AG04450 (cell line): Measurements from ENCODE around the gene XAB2. TPM values are rescaled to one million over a fixed set of nuclear protein-coding genes. Genes with fewer than 3 reads are reported as not detected.

Source experiments
- CTCF ChIA-PET: fragments of 300-600, 350-600 bp; formaldehyde crosslinking; extraction: SDS; loops from one replicate; lab custom pipeline; 2022; ENCODE audit warnings: antibody characterized with exemption, inconsistent platforms; lab: Charles Lee
- POLR2A ChIA-PET: fragments of 350-600 bp; formaldehyde crosslinking; extraction: SDS; loops from one replicate; lab custom pipeline; 2021; ENCODE audit warnings: antibody characterized with exemption, inconsistent platforms; lab: Yijun Ruan, JAX
- DNase-seq: peaks from one replicate; pipeline ENCODE4 v3.0.0-alpha.2; 2011; ENCODE audit warnings: low read depth, low spot score
- H3K27ac ChIP-seq: one replicate; pipeline ENCODE4 v1.5.1; 2012; ENCODE audit warnings: low read depth, low read length, control low read depth
- H3K27me3 ChIP-seq: one replicate; pipeline ENCODE4 v1.6.0; 2012; ENCODE audit warnings: low read length; ENCODE audit not compliant: control insufficient read depth, insufficient read depth
- H3K4me3 ChIP-seq: 2 replicates; pipeline ENCODE4 v1.5.1; 2011; ENCODE audit warnings: mild to moderate bottlenecking, low read depth, low read length, control low read depth
- H3K9me3 ChIP-seq: 2 replicates; pipeline ENCODE4 v1.5.1; 2012; ENCODE audit warnings: low read length; ENCODE audit not compliant: control insufficient read depth, insufficient read depth
- polyA minus RNA-seq: library from RNA; depleted of rRNA, polyadenylated mRNA; stranded (reverse); fragments of >200 nt; gene quantifications from 2 replicates; pipeline ENCODE4 v1.2.3, GENCODE V29; 2011; rRNA and poly(A)+ RNA removed
- polyA plus RNA-seq: library from polyadenylated mRNA; depleted of rRNA; stranded (reverse); fragments of >200 nt; gene quantifications from 2 replicates; pipeline ENCODE4 v1.2.3, GENCODE V29; 2011; rRNA removed
- TF ChIP-seq, protein P1 (sequence below): IDR thresholded peaks from 2 replicates; pipeline ENCODE4 v1.5.1; 2011; ENCODE audit warnings: low read depth, low read length, control low read depth, inconsistent platforms

XAB2 gene
- 16.3 and 21.8 TPM in 2 replicates for polyA plus RNA-seq
- polyA minus RNA-seq: 37.0 and 46.7 TPM in 2 replicates

DNA sequence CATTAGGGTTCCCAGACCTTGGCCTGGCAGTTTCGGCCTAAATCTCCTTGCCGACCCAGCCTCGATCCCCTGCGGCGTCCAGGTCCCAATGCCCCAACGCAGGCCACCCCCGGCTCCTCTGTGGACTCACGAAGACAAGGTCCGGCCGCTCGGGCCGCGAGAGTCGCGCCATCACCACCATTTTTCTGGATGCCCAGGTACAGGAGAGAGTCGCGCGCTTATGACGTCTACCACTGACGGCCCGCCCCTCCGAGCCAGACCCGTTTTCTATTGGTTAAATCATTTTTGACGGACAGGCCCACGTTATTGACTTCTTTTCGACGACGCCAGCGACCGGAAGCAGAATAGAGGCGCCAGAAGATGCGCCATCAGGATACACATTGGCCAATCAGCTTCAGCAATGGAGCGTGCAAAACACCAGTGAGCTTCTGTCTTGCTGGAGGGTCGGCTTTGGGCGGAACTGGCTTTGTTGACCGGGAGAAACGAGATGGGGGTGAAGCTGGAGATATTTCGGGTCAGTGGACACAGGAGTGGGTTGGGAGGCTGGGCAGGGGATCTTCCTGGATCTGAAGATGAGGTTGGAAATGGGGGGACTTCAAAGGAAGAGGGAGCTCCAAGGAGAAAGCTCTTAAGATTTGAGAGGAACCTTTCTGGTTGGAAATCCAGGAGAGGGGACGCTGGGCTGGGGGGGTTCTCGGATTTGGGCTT, at the start of gene XAB2, which contains the start of gene PET100:
TSS of gene XAB2 (minus strand) at position 199 of the 708 bp plus-strand sequence. CDS start at position 181, 18 bp downstream.
TSS of gene PET100 (plus strand) at position 447 of the 708 bp plus-strand sequence. CDS start at position 488, 41 bp downstream.
- Histone ChIP-seq H3K27ac (peak within 1 kb of the TSS; percentile 70), H3K27me3 (no peaks in the 10 kb centered on the region), H3K9me3 (no peaks in the 10 kb centered on the region; the same call in 1 of the 2 replicates), H3K4me3 (peak within 1 kb of the TSS; percentile 97)
- ChIA-PET POLR2A (interaction anchor here (0.6 to 1.0 kb wide), 7 partner anchors 9 to 560 kb away, joined by 3 to 7 read pairs (median 3); partner anchors contain the start of genes TRAPPC5 and ZNF557), CTCF (interaction anchor here (1.0 to 2.5 kb wide), 6 partner anchors 22 to 952 kb away, joined by 3 to 19 read pairs (median 6); partner anchors contain the start of gene TRAPPC5)
- TF ChIP-seq, protein P1, sequence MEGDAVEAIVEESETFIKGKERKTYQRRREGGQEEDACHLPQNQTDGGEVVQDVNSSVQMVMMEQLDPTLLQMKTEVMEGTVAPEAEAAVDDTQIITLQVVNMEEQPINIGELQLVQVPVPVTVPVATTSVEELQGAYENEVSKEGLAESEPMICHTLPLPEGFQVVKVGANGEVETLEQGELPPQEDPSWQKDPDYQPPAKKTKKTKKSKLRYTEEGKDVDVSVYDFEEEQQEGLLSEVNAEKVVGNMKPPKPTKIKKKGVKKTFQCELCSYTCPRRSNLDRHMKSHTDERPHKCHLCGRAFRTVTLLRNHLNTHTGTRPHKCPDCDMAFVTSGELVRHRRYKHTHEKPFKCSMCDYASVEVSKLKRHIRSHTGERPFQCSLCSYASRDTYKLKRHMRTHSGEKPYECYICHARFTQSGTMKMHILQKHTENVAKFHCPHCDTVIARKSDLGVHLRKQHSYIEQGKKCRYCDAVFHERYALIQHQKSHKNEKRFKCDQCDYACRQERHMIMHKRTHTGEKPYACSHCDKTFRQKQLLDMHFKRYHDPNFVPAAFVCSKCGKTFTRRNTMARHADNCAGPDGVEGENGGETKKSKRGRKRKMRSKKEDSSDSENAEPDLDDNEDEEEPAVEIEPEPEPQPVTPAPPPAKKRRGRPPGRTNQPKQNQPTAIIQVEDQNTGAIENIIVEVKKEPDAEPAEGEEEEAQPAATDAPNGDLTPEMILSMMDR: no peak
- DNase-seq: peak; percentile 97

DNA sequence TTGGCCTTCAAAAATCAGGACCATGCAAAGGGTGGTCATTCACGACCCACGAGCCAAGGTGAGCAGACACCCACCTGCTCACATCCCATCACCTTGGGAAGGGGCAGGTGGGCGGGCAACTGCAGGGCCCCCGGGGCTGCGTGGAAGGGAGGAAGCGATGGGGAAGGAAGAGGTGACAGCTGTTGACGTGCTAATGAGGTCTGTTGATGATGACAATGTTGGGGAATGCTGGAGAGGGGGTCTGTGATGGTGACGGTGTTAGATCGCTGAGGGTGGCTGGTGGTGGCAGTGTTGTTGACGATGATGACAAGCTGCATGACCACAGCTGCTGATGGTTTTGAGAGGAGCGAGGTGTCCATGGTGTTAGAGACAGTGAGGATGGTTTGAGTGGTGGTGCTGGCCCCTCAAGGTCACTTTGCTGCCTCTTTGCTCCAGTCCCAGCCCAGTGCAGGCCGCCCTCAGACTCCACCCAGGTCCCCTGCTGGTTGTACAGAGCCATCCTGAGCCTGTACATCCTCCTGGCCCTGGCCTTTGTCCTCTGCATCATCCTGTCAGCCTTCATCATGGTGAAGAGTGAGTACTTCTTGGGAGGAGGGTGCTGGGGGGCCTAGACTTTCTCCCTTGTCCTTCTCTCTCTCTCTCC, 48.4 kb upstream of the XAB2 start:
- TF ChIP-seq, protein P1: no peak
- H3K9me3 ChIP-seq: peaks cover 6% of the 10 kb centered on the region
- ChIA-PET POLR2A (no interaction called here), CTCF (interaction anchor here (0.5 to 4.8 kb wide), 4 partner anchors 25 to 323 kb away, joined by 5 to 18 read pairs (median 10); no protein-coding TSS in a partner anchor)
- DNase-seq: no peak
- H3K27me3 ChIP-seq: peaks cover 3% of the 10 kb centered on the region
- no peak overlapping the region for H3K27ac ChIP-seq
- no peak overlapping the region for H3K4me3 ChIP-seq

DNA sequence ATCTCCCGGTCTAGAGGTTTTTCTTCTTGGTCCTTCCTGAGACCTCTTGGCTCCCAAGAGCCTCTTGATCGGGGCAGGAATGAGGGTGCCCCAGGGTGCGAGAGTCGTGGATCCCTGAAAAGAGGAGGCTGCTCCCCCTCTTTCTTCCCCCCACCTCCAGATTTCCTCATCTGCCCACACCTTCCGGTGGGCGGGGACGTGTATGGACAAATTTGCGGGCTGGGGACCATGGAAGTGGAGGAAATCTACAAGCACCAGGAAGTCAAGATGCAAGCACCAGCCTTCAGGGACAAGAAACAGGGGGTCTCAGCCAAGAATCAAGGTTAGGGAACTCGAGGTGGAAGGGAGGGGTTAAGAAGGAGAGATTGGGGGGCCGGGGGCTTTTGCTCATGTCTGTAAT, 47.5 kb upstream of the XAB2 start, which contains the start of gene MCEMP1:
TSS of gene MCEMP1 (plus strand) at position 237 of the 400 bp plus-strand sequence. CDS start at position 268, 31 bp downstream.
- POLR2A ChIA-PET: interaction anchor here (0.5 kb wide), 2 partner anchors 47 to 181 kb away, joined by 3 to 7 read pairs; partner anchors contain the start of genes PET100 and XAB2
- Histone ChIP-seq H3K27ac (no peak within 1 kb of the TSS), H3K9me3 (peaks cover 6% of the 10 kb centered on the region), H3K27me3 (peaks cover 4% of the 10 kb centered on the region), H3K4me3 (no peak within 1 kb of the TSS)
- no peak for DNase-seq
- TF ChIP-seq, protein P1: no peak
- CTCF ChIA-PET: interaction anchor here (2.2 to 4.8 kb wide), 2 partner anchors 24 to 108 kb away, joined by 16 to 18 read pairs; no protein-coding TSS in a partner anchor

DNA sequence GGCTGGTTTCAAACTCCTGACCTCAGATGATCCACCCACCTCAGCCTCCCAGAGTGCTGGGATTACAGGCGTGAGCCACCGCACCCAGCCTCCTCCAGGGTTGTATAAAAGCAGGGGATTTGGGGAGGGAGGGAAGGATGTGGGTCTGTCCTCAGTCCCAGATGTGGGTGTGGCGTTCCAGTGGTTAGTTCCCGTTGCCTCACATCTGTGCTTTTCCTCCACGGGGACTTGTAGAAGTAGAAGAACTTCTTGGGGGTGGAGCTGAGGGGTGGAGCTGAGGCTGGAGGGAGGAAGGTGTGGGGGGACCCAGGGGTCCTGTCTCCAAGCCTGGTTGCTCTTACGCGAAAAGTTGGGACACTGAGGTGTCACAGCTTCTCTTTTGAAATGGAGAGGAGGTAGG, 47.0 kb upstream of the XAB2 start:
- no peak overlapping the region for H3K4me3 ChIP-seq
- POLR2A ChIA-PET: interaction anchor here (0.5 kb wide), 1 partner anchor 181 kb away, joined by 3 read pairs; no protein-coding TSS in a partner anchor
- H3K27ac ChIP-seq: no peak overlapping the region
- DNase-seq: no peak
- CTCF ChIA-PET: interaction anchor here (1.7 to 4.8 kb wide), 2 partner anchors 24 to 108 kb away, joined by 4 to 16 read pairs; no protein-coding TSS in a partner anchor
- TF ChIP-seq, protein P1: no peak
- peaks cover 6% of the 10 kb centered on the region for H3K9me3 ChIP-seq
- peaks cover 5% of the 10 kb centered on the region for H3K27me3 ChIP-seq
